GM19025 (cell line): Measurements from ENCODE around the gene WASF2.
"Not testable (repeated sequence)": the region's sequence is repeated elsewhere in the genome, so short reads cannot be mapped to it uniquely, and the experiment has no call there.

Source experiments
- ATAC-seq: cut with Tn5 transposase; IDR thresholded peaks from one replicate; pipeline ENCODE4 v1.9.1; 2021; ENCODE audit warnings: mild to moderate bottlenecking, low read depth, moderate library complexity; ENCODE audit not compliant: unreplicated experiment

The WASF2 gene

GRCh38 chr1:27455139-27455811 is 34.7 kb downstream of the WASF2 start:
- ATAC-seq, result no peak

- ATAC-seq, result no peak
Measured at GRCh38 chr1:27454610-27455009, 35.4 kb downstream of the WASF2 start.

GRCh38 chr1:27451343-27451742 is 38.6 kb downstream of the WASF2 start:
- ATAC-seq, result no peak

GRCh38 chr1:27448982-27449381 is 41.0 kb downstream of the WASF2 start:
- no peak for ATAC-seq

DNA sequence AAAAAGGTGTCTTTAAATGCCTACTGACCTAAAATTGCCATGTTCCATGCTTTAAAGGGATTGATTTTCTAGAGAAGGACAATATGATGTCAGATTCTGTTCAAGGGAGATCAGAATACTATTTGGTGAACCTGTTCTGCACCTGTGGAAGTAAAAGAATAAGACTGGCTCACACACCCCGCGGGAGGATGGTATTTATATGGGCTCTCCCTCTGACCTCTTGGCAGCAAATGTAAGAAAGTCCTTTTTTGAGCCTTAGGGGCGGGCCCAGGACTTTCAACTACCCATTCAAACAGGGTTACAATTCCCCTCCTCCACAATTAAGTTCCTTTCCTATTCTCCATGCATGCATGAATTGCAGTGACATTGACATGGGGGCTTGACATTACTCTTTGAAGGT is 42.1 kb downstream of the WASF2 start:
- ATAC-seq, result no peak

DNA sequence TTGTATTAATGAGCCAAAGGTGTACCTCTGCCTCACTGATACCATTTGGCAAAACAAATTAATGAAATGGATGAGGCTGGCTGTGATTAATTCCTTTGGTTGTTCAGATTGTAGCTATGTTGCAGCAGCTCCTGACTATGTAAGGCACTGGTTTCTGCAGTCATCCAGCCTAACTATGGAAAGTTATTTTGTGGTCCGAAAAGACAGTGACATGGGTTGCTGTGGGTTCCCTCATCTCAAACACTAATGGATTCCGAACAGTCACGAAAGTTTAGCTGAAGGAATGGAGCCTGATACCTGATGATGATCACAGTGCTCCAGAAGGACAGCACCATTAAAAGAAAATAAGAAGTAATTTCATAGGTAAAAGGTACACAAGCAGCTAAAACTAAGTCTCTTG is 42.6 kb downstream of the WASF2 start:
- ATAC-seq, result no peak

DNA sequence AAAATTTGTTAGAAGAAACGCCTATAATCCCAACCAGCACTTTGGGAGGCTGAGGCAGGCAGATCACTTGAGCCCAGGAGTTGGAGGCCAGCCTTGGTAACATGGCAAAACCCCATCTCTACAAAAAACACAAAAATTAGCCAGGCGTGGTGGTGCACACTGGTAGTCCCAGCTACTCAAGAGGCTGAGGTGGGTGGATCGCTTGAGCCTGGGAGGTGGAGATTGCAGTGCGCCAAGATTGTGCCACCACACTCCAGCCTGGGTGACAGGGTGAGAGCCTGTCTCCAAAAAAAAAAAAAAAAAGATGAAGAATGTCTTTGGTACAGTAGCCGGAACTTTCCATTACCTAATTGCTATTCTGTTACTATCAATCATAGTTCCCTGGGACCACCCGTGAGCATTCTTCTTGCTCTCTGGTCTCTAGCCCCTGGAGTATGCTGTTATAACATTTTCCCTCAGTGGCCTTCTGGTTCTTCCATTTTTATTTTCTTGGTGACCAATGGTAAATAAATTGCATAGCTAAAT is 43.4 kb downstream of the WASF2 start:
- ATAC-seq, result no peak

DNA sequence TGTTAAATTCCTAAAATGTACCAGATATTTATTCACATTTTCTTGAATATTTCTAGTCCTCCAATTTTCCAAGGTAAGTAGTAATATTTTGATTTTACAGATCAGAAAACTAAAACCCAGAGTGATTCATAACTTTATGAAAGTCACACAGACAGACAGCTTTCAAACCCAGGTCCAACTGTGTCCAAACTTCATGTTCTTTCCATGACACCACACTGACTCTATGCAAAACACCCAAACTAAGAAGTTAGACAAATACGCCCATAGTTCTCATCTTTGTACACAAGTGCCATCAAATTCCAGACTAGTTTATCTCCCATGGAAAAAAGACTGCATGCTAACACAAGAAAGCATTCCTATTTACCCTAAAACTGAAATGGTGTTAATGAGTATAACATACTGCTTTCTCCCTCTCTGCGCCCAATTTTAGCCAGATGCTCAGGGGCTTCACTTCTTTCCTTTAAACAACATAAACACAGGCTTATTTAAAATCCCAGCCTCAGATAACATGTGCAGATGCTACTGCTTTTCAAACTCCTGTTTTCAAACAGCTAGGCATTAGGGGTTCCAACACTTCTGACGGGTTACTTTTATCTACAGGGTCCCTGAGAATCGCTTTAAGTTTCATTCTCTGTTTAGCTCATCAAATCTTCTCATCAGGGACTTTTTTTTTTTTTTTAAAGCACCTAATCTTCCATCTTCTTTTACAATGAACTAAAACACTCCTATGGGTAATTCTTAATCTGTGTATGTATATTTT is 44.6 kb downstream of the WASF2 start:
- no peak for ATAC-seq

- ATAC-seq, result no peak
Measured at GRCh38 chr1:27444632-27445031, 45.3 kb downstream of the WASF2 start.

DNA sequence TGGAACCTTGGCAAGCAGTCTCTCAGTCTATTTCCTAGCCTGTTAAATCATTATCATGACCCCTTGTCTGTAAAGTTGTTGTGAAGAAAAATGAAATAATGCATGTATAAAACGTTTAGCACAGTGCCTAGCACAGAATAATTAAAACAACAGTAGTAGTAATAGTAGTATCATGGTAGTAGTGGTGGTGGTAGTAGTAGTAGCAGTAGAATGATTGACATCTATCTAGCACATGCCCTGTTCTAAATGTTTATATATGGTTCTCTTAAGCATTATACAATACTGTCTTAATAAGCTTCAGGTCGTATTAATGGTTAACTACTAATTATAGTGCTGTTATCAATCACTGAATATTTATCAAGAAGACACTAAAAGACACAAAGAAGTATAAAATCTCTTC is 50.8 kb downstream of the WASF2 start:
- ATAC-seq, result no peak

GRCh38 chr1:27438621-27439061 is 51.3 kb downstream of the WASF2 start:
- ATAC-seq, result no peak

DNA sequence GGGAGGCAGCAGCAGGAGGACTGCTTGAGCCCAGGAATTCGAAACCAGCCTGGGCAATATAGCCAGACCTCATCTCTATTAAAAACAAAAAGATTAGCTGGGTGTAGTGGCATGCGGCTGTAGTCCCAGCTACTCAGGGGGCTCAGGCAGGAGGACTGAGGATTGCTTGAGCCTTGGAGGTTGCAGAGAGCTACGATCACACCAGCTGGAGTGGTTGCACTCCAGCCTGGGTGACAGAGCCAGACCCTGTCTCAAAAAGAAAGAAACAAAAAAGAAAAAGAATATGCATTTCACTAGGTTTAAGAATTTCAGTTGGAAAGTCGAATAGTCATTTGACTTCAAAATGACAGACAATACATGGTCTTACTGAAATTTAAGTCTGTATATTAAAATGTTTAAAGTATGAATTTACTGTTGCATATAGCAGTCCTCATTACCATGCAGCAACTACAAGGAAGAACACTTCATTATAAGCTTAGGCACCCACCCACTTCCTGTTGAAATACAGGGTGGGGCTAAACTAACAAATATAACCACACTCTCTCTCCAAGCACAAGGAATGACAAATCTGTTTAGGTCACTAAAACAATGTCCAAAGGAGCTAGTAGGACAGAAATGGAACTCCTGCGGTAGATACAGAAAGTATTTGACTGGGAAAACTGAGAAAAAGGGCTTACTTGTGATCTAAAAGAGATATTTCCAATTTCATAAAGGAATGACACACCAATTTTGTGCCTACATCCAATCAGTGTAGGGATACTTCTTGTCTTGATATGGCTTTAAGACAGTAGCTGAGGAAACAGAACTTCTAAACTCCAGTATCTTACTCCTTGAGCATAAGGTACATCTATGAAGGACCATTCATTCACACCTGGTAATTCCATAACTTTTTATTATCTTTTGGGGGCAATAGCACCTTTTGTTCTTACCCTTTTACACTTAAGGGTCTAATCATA is 53.5 kb downstream of the WASF2 start:
- no peak for ATAC-seq

DNA sequence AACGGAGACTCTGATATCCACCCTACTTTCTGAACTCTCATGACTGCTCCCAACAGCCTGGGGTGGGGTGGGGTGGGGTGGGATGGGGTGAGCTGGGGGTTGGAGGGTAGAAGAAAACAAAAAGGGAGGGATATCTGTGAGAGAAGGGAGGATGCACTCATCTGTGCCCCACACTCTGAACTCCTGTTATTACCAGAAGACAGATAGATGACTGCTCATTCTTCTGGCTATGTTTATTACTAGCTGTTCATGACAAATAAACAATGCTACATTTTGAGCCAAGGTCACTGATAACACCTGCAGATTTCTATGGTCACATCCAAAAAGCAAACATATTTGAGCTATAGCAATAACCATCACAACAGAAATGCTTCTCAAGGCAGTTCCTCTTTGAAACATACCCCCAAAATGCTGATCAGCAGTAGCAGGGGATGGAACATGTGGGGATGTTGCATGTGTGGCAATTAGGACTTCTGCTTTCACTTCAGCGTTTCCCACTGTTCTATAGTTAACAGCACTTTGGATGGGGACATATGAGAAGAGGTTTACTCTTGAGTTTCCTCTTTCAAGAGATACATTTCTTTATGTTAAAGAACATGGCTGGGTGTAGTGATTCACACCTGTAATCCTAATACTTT is 54.3 kb downstream of the WASF2 start:
- no peak for ATAC-seq

- no peak for ATAC-seq
Measured at GRCh38 chr1:27433706-27434105, 56.3 kb downstream of the WASF2 start.

- ATAC-seq, result not testable (repeated sequence)
Measured at GRCh38 chr1:27432725-27433124, 57.2 kb downstream of the WASF2 start.

GRCh38 chr1:27431601-27431940 is 58.4 kb downstream of the WASF2 start:
- ATAC-seq, result no peak

GRCh38 chr1:27430903-27431600 is 58.9 kb downstream of the WASF2 start:
- no peak for ATAC-seq

GRCh38 chr1:27429029-27429425 is 60.9 kb downstream of the WASF2 start:
- no peak for ATAC-seq

DNA sequence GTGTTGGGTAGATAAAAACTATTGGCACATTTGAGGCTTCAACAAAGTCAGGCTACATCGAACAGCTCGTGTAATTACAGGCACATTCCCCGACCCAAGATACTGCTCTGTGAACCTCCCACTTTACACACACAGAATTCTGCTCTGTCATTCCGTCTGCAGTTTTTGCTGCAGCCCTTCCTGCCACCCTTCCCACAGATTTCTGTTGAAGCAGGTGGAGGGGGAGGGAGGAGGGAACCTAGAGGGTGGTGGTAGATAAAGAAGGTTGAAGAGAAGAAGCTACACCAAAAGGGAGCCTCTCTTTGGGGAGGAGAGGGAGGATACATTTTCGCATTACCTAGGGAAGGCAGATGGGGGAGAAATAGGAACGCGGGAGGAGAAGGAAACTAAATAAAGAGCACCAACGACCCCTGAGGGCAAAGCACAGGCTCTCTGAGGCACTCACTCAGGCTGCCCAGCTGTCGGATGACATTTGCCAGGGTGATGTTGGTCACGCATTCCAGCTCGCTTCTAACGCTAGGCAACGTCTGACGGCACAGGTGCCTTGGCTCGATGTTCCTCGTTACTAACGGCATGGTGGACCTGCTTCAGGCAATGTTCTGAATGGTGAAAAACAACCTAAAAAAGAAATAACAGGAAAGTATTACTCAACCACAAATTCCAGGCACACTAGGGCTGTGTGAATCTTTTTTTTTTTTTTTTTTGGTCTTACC is 61.5 kb downstream of the WASF2 start:
- ATAC-seq, result no peak
